Stomach (tissue), 9 donors: ENCODE measurements around the gene ZMIZ1. TPM values are rescaled to one million over a fixed set of nuclear protein-coding genes. Genes with fewer than 3 reads are reported as not detected.
A peak's percentile ranks its signal among the peaks of the same experiment; 100 is the strongest.

Experiments used
- DNase-seq, 2 donors: peaks; one replicate each; pipeline versions ENCODE4 v3.0.0 to v3.0.0-alpha.2; 2013 to 2019
- H3K27ac ChIP-seq, 5 donors: fragments of 200-600 bp in 4 of 5; sonication (generic) in 4 of 5; one replicate each; pipeline ENCODE4 v1.5.1; 2013 to 2019; ENCODE audit warnings: mild to moderate bottlenecking in 1 of 5, moderate library complexity in 1 of 5
- H3K27me3 ChIP-seq, 3 donors: fragments of 200-600 bp; sonication (generic); one replicate each; pipeline ENCODE4 v1.5.1; 2017 to 2019; ENCODE audit warnings: mixed run types in 1 of 3
- H3K36me3 ChIP-seq, 4 donors: fragments of 200-600 bp; sonication (generic); 1 replicate in 3 of 4; 2 replicates in 1 of 4; pipeline ENCODE4 v1.5.1; 2016 to 2019
- H3K4me1 ChIP-seq, 4 donors: fragments of 200-600 bp; sonication (generic); one replicate each; pipeline ENCODE4 v1.5.1; 2016 to 2019
- H3K4me3 ChIP-seq, 4 donors: fragments of 200-600 bp; sonication (generic) in 3 of 4; one replicate each; pipeline ENCODE4 v1.5.1; 2016 to 2019; ENCODE audit warnings: mild to moderate bottlenecking in 1 of 4
- H3K9me3 ChIP-seq, 4 donors: fragments of 200-600 bp; sonication (generic); one replicate each; pipeline ENCODE4 v1.5.1; 2016 to 2019
- EP300 ChIP-seq: sonication (generic); formaldehyde crosslinking; IDR thresholded peaks from one replicate; pipeline ENCODE4 v1.6.1; 2017; ENCODE audit warnings: antibody characterized with exemption
- POLR2A ChIP-seq, 4 donors: fragments of 450-650 bp; IDR thresholded peaks; one replicate each; pipeline ENCODE4 v1.6.1; 2016; ENCODE audit warnings: antibody characterized with exemption in 4 of 4, control low read depth in 2 of 4, mild to moderate bottlenecking in 1 of 4, moderate library complexity in 1 of 4
- POLR2AphosphoS5 ChIP-seq, 3 donors: sonication (generic); formaldehyde crosslinking; IDR thresholded peaks; one replicate each; pipeline ENCODE4 v1.6.1; 2016; ENCODE audit warnings: antibody characterized with exemption in 3 of 3
- WGBS, 5 donors: extraction: QIAGEN DNeasy Blood & Tissue Kit in 3 of 5; methylation state at CpG; one replicate each; pipeline versions ENCODE4 v1.1.5 to v1.1.7; 2013 to 2018; 5-methylcytosine and 5-hydroxymethylcytosine counted together
- intact Hi-C: fragments of 100-400 bp; cut with DNase I; formaldehyde crosslinking; loops from one replicate; pipeline ENCODE4 v1.15.1; 2023; ENCODE audit warnings: low total_unique reads
- polyA plus RNA-seq, 3 donors: library from polyadenylated mRNA; stranded (reverse); fragments of 200-250 nt; gene quantifications; one replicate each; pipeline ENCODE4 v1.2.3, GENCODE V29; 2013
- total RNA-seq, 5 donors: library from RNA; depleted of rRNA; stranded (reverse); fragments of >200 nt; gene quantifications; one replicate each; pipeline versions ENCODE4 v1.1.0 to v1.2.3, GENCODE V29; 2014 to 2016
- TF ChIP-seq, protein P1 (sequence below), 7 experiments: fragments of 450-650 bp in 4 of 7; fragments of 200-600 bp in 3 of 7; sonication (generic) in 3 of 7; IDR thresholded peaks; one replicate each; pipeline ENCODE4 v1.5.1; 2016 to 2019; ENCODE audit warnings: antibody characterized with exemption in 7 of 7, control low read depth in 2 of 7, mild to moderate bottlenecking in 1 of 7
- donor health status: healthy with polysubstance abuse.
- donor health status: Bipolar disorder and iron deficiency.
- donor health status: healthy.

Gene ZMIZ1
- total and polyA plus RNA-seq, 8 donors = 17.7 to 103 (median 26.3) TPM

- no peak overlapping the region for H3K4me3 ChIP-seq
- peak overlapping the region; percentile 72 to 91 (median 86) for H3K27ac ChIP-seq
- no peak for DNase-seq
- TF ChIP-seq POLR2AphosphoS5 (IDR thresholded peaks at IDR 0.05) (no peak), EP300 (no peak), POLR2A (IDR thresholded peaks at IDR 0.05) (no peak)
- TF ChIP-seq, protein P1, sequence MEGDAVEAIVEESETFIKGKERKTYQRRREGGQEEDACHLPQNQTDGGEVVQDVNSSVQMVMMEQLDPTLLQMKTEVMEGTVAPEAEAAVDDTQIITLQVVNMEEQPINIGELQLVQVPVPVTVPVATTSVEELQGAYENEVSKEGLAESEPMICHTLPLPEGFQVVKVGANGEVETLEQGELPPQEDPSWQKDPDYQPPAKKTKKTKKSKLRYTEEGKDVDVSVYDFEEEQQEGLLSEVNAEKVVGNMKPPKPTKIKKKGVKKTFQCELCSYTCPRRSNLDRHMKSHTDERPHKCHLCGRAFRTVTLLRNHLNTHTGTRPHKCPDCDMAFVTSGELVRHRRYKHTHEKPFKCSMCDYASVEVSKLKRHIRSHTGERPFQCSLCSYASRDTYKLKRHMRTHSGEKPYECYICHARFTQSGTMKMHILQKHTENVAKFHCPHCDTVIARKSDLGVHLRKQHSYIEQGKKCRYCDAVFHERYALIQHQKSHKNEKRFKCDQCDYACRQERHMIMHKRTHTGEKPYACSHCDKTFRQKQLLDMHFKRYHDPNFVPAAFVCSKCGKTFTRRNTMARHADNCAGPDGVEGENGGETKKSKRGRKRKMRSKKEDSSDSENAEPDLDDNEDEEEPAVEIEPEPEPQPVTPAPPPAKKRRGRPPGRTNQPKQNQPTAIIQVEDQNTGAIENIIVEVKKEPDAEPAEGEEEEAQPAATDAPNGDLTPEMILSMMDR (IDR thresholded peaks at IDR 0.05) = no peak
- H3K27me3 ChIP-seq = no peaks in the 10 kb centered on the region
- H3K4me1 ChIP-seq = peaks cover 87 to 100% (median 96%) of the 10 kb centered on the region in 4 donors
- no peaks in the 10 kb centered on the region for H3K9me3 ChIP-seq
- peaks cover 0 to 13% (median 1%) of the 10 kb centered on the region in 4 donors for H3K36me3 ChIP-seq
- intact Hi-C loops = no loop called here
- 74 to 80% (median 77%) methylated on average over 19 to 22 of the region's 22 CpGs for WGBS, 5 donors
Observed at GRCh38 chr10:79156334-79157274, 87.8 kb downstream of the ZMIZ1 start.

DNA sequence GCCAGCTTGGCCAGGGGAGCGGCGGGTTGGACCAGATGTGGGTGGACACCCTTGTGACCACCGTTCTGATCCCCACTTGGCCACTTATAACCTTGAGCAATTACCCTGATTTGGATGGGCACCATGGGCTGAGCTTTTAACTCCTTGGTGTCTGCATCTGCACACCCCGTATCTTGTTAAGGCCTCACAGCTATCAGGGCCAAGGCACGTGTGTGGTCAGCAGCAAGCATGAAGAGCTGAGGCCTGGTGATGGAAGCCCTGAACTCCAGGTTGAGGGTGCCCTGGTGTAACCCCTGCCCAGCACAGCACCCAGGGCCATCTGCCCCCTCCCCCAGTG lies 89.2 kb downstream of the ZMIZ1 start:
- Histone ChIP-seq H3K9me3 (no peaks in the 10 kb centered on the region), H3K4me3 (no peak overlapping the region), H3K27ac (peak overlapping the region; percentile 46 to 91 (median 86)), H3K4me1 (peaks cover 79 to 100% (median 93%) of the 10 kb centered on the region in 4 donors), H3K27me3 (no peaks in the 10 kb centered on the region), H3K36me3 (peaks cover 11 to 26% (median 12%) of the 10 kb centered on the region in 4 donors)
- WGBS, 5 donors = 21 to 38% (median 29%) methylated on average over 3 to 5 of the region's 5 CpGs
- no peak for DNase-seq
- intact Hi-C loops = no loop called here
- TF ChIP-seq POLR2AphosphoS5 (IDR thresholded peaks at IDR 0.05) (no peak), EP300 (no peak), POLR2A (IDR thresholded peaks at IDR 0.05) (no peak)
- TF ChIP-seq, protein P1 (IDR thresholded peaks at IDR 0.05) = no peak

DNA sequence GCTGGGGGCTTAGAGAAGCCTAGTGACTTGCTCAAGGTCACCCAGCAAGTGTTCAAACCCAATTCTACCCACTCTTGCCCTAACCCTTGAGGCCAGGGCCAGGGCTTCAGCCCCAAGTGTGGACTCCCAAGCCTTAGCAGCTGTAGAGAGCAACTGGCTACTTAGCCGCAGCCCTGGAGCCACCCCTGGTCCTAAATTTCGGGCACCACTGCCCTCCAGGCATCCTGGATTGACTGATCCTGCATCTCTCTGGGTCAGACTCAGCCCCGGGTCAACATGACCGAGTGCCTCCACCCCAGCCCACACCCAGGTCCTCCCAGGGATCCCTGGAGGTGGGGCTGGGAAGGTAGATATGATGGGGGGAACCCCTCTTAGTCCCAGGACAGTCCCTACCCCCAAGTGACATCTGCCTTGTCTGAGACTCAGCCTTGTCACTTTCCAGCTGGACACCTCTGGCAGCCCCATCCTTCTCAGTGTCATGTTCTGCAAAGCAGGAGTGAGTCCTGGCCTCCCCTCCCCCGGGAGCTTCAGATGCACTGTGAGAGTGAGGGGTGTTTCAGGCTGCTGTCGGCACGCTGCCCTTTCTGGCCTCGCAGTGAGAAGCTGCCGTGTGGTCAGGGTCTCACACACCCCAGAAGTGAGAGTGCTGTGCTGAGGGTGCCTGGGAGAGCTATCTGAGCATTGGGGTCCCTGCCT lies 89.8 kb downstream of the ZMIZ1 start:
- Histone ChIP-seq H3K4me1 (peaks cover 75 to 100% (median 91%) of the 10 kb centered on the region in 4 donors), H3K27ac (peak overlapping the region; percentile 46 to 91 (median 86)), H3K27me3 (no peaks in the 10 kb centered on the region), H3K9me3 (no peaks in the 10 kb centered on the region), H3K36me3 (peaks cover 11 to 26% (median 15%) of the 10 kb centered on the region in 4 donors), H3K4me3 (no peak overlapping the region)
- WGBS, 5 donors = 75 to 83% (median 77%) methylated on average over 7 to 9 of the region's 9 CpGs
- intact Hi-C loops = no loop called here
- no peak for DNase-seq
- TF ChIP-seq POLR2AphosphoS5 (IDR thresholded peaks at IDR 0.05) = no peak

DNA sequence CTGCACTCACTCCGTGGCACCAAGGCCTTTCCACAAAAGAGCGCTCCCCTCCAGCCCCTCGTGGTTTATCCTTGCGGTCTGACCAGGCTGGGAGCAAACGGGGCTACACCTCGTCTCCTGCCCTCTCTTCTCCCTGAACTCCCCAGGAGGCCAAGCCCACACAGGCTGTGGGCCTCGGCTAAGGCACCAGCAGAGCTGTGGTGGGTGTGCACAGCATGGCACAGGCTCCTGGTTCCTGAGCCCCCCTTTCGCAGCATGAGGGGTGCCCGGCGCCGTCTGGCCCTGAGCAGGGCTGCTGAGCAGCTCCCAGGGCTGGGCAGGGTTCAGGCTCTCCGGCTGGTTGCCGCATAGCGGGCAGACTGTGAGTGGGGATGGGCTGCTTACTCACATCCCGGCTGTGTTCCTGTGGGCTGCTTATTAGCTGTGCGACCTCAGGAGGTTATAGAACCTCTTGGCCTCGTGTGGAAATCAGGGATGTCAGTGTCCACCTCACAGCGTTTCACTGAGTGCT lies 90.4 kb downstream of the ZMIZ1 start:
- peaks cover 68 to 100% (median 88%) of the 10 kb centered on the region in 4 donors for H3K4me1 ChIP-seq
- no peak overlapping the region for H3K4me3 ChIP-seq
- intact Hi-C loops = no loop called here
- no peaks in the 10 kb centered on the region for H3K9me3 ChIP-seq
- no peaks in the 10 kb centered on the region for H3K27me3 ChIP-seq
- peak overlapping the region; percentile 44 to 91 (median 86) for H3K27ac ChIP-seq
- WGBS, 5 donors = 53 to 71% (median 63%) methylated on average over 17 to 18 of the region's 18 CpGs
- no peak for DNase-seq
- H3K36me3 ChIP-seq = peaks cover 8 to 29% (median 18%) of the 10 kb centered on the region in 4 donors
- no peak for TF ChIP-seq EP300
- peak in 1 of 3 donors; percentile 16 for TF ChIP-seq POLR2AphosphoS5 (IDR thresholded peaks at IDR 0.05)

DNA sequence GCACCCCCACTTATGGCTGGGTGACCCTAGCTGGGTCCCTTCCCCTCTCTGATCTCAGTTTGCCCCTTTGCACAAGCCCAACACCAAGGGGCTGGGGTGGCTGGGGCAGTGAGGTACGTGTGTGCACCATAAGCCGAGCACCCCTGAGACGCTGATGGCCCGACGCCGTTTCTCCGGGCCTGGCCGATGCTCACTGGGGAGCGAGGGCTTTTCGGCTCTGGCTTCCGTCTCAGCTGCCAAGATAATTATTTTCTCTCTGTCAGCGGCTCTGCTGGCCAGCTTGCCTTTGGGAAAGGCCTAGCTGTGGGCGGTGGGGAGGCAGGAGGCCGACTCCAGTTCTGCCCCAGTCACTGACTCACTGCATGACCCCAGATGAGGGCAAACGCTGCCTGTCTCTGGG lies 91.0 kb downstream of the ZMIZ1 start:
- intact Hi-C loops = no loop called here
- no peaks in the 10 kb centered on the region for H3K9me3 ChIP-seq
- H3K4me1 ChIP-seq = peaks cover 68 to 97% (median 86%) of the 10 kb centered on the region in 4 donors
- peak overlapping the region; percentile 24 to 91 (median 86) for H3K27ac ChIP-seq
- no peak overlapping the region for H3K4me3 ChIP-seq
- TF ChIP-seq, protein P1 (IDR thresholded peaks at IDR 0.05) = no peak
- no peak for TF ChIP-seq POLR2A (IDR thresholded peaks at IDR 0.05)
- TF ChIP-seq POLR2AphosphoS5 (IDR thresholded peaks at IDR 0.05) = peak in 2 of 3 donors; percentile 3 to 56
- peak; percentile 13 for TF ChIP-seq EP300
- peak in 1 of 2 donors; percentile 80 for DNase-seq
- H3K27me3 ChIP-seq = no peaks in the 10 kb centered on the region
- H3K36me3 ChIP-seq = peaks cover 8 to 26% (median 18%) of the 10 kb centered on the region in 4 donors
- WGBS, 5 donors = 42 to 63% (median 51%) methylated on average over 11 to 15 of the region's 15 CpGs
